ENCODE data around the gene PCDHA3.

DNA sequence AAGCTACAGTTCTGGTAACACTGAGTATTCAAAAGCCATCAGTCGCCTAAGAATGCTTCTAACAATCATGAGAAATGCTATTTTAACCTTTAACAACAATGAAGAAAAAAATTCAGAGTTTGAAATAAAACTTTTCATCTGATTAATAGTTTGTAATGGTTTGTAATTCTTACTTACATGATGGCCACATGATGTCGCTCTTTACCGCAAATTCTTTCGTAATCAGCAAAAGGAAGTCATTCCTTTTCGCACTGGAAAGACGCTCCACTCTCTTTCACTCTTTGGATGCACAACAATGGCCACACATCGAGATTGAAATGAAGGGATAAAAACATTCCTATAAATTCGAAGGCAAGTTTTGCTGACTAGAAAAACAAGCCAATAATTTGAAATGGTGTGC is 33.1 kb downstream of the PCDHA3 start, which contains the start of gene PCDHA7:
- TF ChIP-seq EZH2phosphoT487 (IDR thresholded peaks at IDR 0.05; ENCODE audit: borderline replicate concordance), result no peak
- TF ChIP-seq, protein P1, sequence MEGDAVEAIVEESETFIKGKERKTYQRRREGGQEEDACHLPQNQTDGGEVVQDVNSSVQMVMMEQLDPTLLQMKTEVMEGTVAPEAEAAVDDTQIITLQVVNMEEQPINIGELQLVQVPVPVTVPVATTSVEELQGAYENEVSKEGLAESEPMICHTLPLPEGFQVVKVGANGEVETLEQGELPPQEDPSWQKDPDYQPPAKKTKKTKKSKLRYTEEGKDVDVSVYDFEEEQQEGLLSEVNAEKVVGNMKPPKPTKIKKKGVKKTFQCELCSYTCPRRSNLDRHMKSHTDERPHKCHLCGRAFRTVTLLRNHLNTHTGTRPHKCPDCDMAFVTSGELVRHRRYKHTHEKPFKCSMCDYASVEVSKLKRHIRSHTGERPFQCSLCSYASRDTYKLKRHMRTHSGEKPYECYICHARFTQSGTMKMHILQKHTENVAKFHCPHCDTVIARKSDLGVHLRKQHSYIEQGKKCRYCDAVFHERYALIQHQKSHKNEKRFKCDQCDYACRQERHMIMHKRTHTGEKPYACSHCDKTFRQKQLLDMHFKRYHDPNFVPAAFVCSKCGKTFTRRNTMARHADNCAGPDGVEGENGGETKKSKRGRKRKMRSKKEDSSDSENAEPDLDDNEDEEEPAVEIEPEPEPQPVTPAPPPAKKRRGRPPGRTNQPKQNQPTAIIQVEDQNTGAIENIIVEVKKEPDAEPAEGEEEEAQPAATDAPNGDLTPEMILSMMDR (conservative IDR thresholded peaks at IDR 0.05; ENCODE audit: low read length), result no peak
